CD4-positive, CD25-positive, alpha-beta regulatory T cell (primary cell): ENCODE results near the gene UPF3B. TPM values are rescaled to one million over a fixed set of nuclear protein-coding genes. Genes with fewer than 3 reads are reported as not detected.
"Not testable (repeated sequence)": the region's sequence is repeated elsewhere in the genome, so short reads cannot be mapped to it uniquely, and the experiment has no call there.

Experiments used
- ATAC-seq, 2 donors: fragments of 150-1000 bp; cut with Tn5 transposase; one replicate each; pipeline ENCODE4 v1.10.0; 2021; ENCODE audit warnings: low read depth in 2 of 2, moderate number of reproducible peaks in 2 of 2, moderate library complexity in 1 of 2
- DNase-seq, 3 donors: peaks; one replicate each; pipeline versions ENCODE4 v3.0.0 to v3.0.0-alpha.2; 2012 to 2022; ENCODE audit warnings: mixed read lengths in 1 of 3
- H3K27ac ChIP-seq: one replicate; pipeline ENCODE4 v1.7.0; 2013; ENCODE audit warnings: mild to moderate bottlenecking, low read length; ENCODE audit not compliant: insufficient read depth, poor library complexity, severe bottlenecking
- H3K27me3 ChIP-seq: one replicate; pipeline ENCODE4 v1.7.0; 2013; ENCODE audit warnings: low read length; ENCODE audit not compliant: control insufficient read depth, insufficient read depth
- H3K36me3 ChIP-seq: one replicate; pipeline ENCODE4 v1.7.0; 2013; ENCODE audit warnings: mild to moderate bottlenecking, low read length, moderate library complexity; ENCODE audit not compliant: control insufficient read depth, insufficient read depth
- H3K4me1 ChIP-seq: 2 replicates; pipeline ENCODE4 v1.7.0; 2013; ENCODE audit warnings: mild to moderate bottlenecking, low read length; ENCODE audit not compliant: insufficient read depth, control insufficient read depth, poor library complexity, severe bottlenecking
- H3K4me3 ChIP-seq: one replicate; pipeline ENCODE4 v1.7.0; 2013; ENCODE audit warnings: low read depth, mild to moderate bottlenecking, low read length, moderate library complexity
- H3K9me3 ChIP-seq, 2 experiments: 1 replicate in 1 of 2; 2 replicates in 1 of 2; pipeline ENCODE4 v1.7.0; 2013; ENCODE audit warnings: low read length in 2 of 2, mild to moderate bottlenecking in 1 of 2, moderate library complexity in 1 of 2; ENCODE audit not compliant: control insufficient read depth in 2 of 2
- H3K27ac Mint-ChIP-seq, 3 donors: one replicate each; pipeline ENCODE4 v1.8.0; 2020 to 2022; ENCODE audit warnings: mild to moderate bottlenecking in 3 of 3, mixed read lengths in 3 of 3, moderate library complexity in 2 of 3
- H3K27me3 Mint-ChIP-seq: one replicate; pipeline ENCODE4 v1.8.0; 2022; ENCODE audit warnings: mild to moderate bottlenecking, mixed read lengths
- H3K36me3 Mint-ChIP-seq: one replicate; pipeline ENCODE4 v1.8.0; 2020; ENCODE audit warnings: mixed read lengths
- H3K4me1 Mint-ChIP-seq, 4 donors: one replicate each; pipeline ENCODE4 v1.8.0; 2020 to 2022; ENCODE audit warnings: mixed read lengths in 4 of 4, mild to moderate bottlenecking in 1 of 4
- H3K4me3 Mint-ChIP-seq, 4 donors: one replicate each; pipeline ENCODE4 v1.8.0; 2020 to 2022; ENCODE audit warnings: mild to moderate bottlenecking in 4 of 4, mixed read lengths in 4 of 4, moderate library complexity in 3 of 4
- H3K9me3 Mint-ChIP-seq, 7 donors: one replicate each; pipeline ENCODE4 v1.8.0; 2020 to 2022; ENCODE audit warnings: mixed read lengths in 7 of 7, mild to moderate bottlenecking in 3 of 7, moderate library complexity in 2 of 7
- polyA plus RNA-seq, 4 donors: library from polyadenylated mRNA; unstranded; fragments of 300-500 nt; fragmentation: Illumina TruSeq; gene quantifications; one replicate each; pipeline ENCODE4 v1.2.3, GENCODE V29; 2021
- total RNA-seq: library from RNA; stranded (reverse); gene quantifications from one replicate; pipeline ENCODE4 v1.2.3, GENCODE V29; 2022

Gene UPF3B
- total and polyA plus RNA-seq, 5 donors from 2014 or later, result 2.9 to 10.5 (median 4.0) TPM

DNA sequence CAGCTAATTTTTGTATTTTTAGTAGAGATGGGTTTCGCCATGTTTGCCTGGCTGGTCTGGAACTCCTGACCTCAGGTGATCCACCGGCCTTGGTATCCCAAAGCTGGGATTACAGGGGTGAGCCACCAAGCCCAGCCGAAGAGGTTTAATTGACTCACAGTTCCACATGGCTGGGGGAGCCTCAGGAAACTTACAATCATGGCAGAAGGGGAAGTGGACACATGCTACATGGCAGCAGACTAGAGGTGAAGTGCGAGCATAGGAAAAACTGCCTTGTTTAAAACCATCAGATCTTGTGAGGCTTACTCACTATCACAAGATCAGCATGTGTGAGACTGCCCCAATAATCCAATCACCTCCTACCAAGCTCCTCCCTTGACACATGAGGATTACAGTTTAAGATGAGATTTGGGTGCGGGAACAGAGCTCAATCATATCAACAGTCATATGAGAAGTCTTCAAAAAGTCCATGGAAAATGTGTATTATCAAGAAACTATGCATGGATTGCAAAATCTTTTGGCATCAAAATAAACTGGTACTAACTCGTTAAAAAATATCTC lies 35.6 kb downstream of the UPF3B start:
- peaks cover 2 to 16% (median 7%) of the 10 kb centered on the region in 4 donors for H3K4me1 Mint-ChIP-seq
- no peaks in the 10 kb centered on the region for H3K27me3 Mint-ChIP-seq
- no peak for ATAC-seq
- Histone ChIP-seq H3K27ac (no peak overlapping the region), H3K4me3 (no peak overlapping the region), H3K36me3 (no peaks in the 10 kb centered on the region), H3K4me1 (peaks cover 4% of the 10 kb centered on the region), H3K27me3 (no peaks in the 10 kb centered on the region), H3K9me3 (no peaks in the 10 kb centered on the region)
- no peak overlapping the region for H3K27ac Mint-ChIP-seq
- H3K4me3 Mint-ChIP-seq, result no peak overlapping the region
- no peak for DNase-seq
- no peaks in the 10 kb centered on the region for H3K36me3 Mint-ChIP-seq
- peaks cover 0 to 2% (median 0%) of the 10 kb centered on the region in 7 donors for H3K9me3 Mint-ChIP-seq

DNA sequence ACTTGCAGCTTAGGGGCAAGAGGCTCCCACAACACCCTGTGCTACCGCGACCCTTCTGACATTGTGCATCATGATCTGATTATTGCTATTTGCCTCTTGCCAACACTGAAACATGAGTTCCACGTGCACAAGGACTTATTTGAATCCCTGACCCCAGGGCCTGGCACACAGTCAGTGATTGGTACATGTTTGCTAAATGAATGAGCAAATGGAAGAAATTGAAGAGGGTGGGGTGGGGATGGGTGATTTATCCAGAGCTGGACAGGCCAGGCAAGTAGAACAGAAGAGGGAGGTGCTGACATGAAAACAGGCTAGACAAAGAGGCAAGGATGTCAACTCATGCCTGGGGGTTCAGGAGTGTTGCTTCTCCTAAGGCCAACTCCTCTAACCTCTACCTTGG lies 36.5 kb downstream of the UPF3B start:
- H3K27me3 Mint-ChIP-seq, result no peaks in the 10 kb centered on the region
- H3K27ac Mint-ChIP-seq, result no peak overlapping the region
- H3K27ac ChIP-seq, result no peak overlapping the region
- peaks cover 4% of the 10 kb centered on the region for H3K4me1 ChIP-seq
- H3K9me3 Mint-ChIP-seq, result peaks cover 0 to 2% (median 0%) of the 10 kb centered on the region in 7 donors
- H3K36me3 Mint-ChIP-seq, result no peaks in the 10 kb centered on the region
- peaks cover 0 to 7% (median 0%) of the 10 kb centered on the region in 4 donors for H3K4me1 Mint-ChIP-seq
- no peak overlapping the region for H3K4me3 Mint-ChIP-seq
- no peaks in the 10 kb centered on the region for H3K9me3 ChIP-seq
- H3K27me3 ChIP-seq, result no peaks in the 10 kb centered on the region
- no peak overlapping the region for H3K4me3 ChIP-seq
- ATAC-seq (no peak), DNase-seq (no peak)
- no peaks in the 10 kb centered on the region for H3K36me3 ChIP-seq

- Histone ChIP-seq H3K4me1 (no peaks in the 10 kb centered on the region), H3K27me3 (no peaks in the 10 kb centered on the region), H3K4me3 (no peak overlapping the region), H3K36me3 (no peaks in the 10 kb centered on the region), H3K27ac (no peak overlapping the region), H3K9me3 (no peaks in the 10 kb centered on the region)
- no peak for DNase-seq
- Mint-ChIP-seq H3K36me3 (no peaks in the 10 kb centered on the region), H3K27me3 (no peaks in the 10 kb centered on the region), H3K4me3 (no peak overlapping the region), H3K27ac (no peak overlapping the region), H3K9me3 (peaks cover 0 to 2% (median 0%) of the 10 kb centered on the region in 7 donors), H3K4me1 (no peaks in the 10 kb centered on the region)
- no peak for ATAC-seq
Observed at GRCh38 chrX:119809185-119809666, 43.5 kb downstream of the UPF3B start.

- H3K27me3 Mint-ChIP-seq, H3K9me3 Mint-ChIP-seq, H3K9me3 ChIP-seq, H3K36me3 ChIP-seq, ATAC-seq, H3K27ac ChIP-seq, H3K27ac Mint-ChIP-seq, DNase-seq, H3K4me1 ChIP-seq, H3K4me3 ChIP-seq, H3K4me3 Mint-ChIP-seq, H3K4me1 Mint-ChIP-seq, H3K27me3 ChIP-seq, H3K36me3 Mint-ChIP-seq: not testable (repeated sequence)
Observed at GRCh38 chrX:119808461-119808860, 44.3 kb downstream of the UPF3B start.

- H3K27ac ChIP-seq, result no peak overlapping the region
- H3K27me3 ChIP-seq, result no peaks in the 10 kb centered on the region
- DNase-seq (no peak), ATAC-seq (no peak)
- H3K4me3 Mint-ChIP-seq, result no peak overlapping the region
- H3K4me1 Mint-ChIP-seq, result no peaks in the 10 kb centered on the region
- no peak overlapping the region for H3K4me3 ChIP-seq
- no peaks in the 10 kb centered on the region for H3K36me3 Mint-ChIP-seq
- H3K4me1 ChIP-seq, result no peaks in the 10 kb centered on the region
- H3K27me3 Mint-ChIP-seq, result no peaks in the 10 kb centered on the region
- no peak overlapping the region for H3K27ac Mint-ChIP-seq
- H3K36me3 ChIP-seq, result no peaks in the 10 kb centered on the region
- no peaks in the 10 kb centered on the region for H3K9me3 ChIP-seq
- peaks cover 0 to 2% (median 0%) of the 10 kb centered on the region in 7 donors for H3K9me3 Mint-ChIP-seq
Observed at GRCh38 chrX:119802546-119802945, 50.2 kb downstream of the UPF3B start.

- Histone ChIP-seq H3K36me3 (no peaks in the 10 kb centered on the region), H3K4me3 (no peak overlapping the region), H3K27me3 (no peaks in the 10 kb centered on the region), H3K27ac (no peak overlapping the region), H3K9me3 (no peaks in the 10 kb centered on the region), H3K4me1 (no peaks in the 10 kb centered on the region)
- H3K9me3 Mint-ChIP-seq, result no peaks in the 10 kb centered on the region
- H3K4me3 Mint-ChIP-seq, result no peak overlapping the region
- no peak overlapping the region for H3K27ac Mint-ChIP-seq
- no peaks in the 10 kb centered on the region for H3K36me3 Mint-ChIP-seq
- no peak for DNase-seq
- no peak for ATAC-seq
- H3K4me1 Mint-ChIP-seq, result peaks cover 0 to 2% (median 0%) of the 10 kb centered on the region in 4 donors
- no peaks in the 10 kb centered on the region for H3K27me3 Mint-ChIP-seq
Observed at GRCh38 chrX:119801253-119802221, 51.2 kb downstream of the UPF3B start.

GRCh38 chrX:119791437-119792231 lies 61.1 kb downstream of the UPF3B start, which contains the start of gene RPL39:
RPL39 (minus strand) TSS chrX:119791630; CDS start chrX:119791576, 54 bp downstream.
- Histone ChIP-seq H3K27ac (peak within 1 kb of the TSS; percentile 94), H3K4me3 (peak within 1 kb of the TSS; percentile 89), H3K9me3 (no peaks in the 10 kb centered on the region), H3K27me3 (no peaks in the 10 kb centered on the region), H3K36me3 (peaks cover 20% of the 10 kb centered on the region), H3K4me1 (peaks cover 25% of the 10 kb centered on the region)
- H3K9me3 Mint-ChIP-seq, result no peaks in the 10 kb centered on the region
- H3K4me3 Mint-ChIP-seq, result peak within 1 kb of the TSS; percentile 96 to 100 (median 98)
- ATAC-seq (peak; percentile 94 to 96), DNase-seq (peak; percentile 77 to 91 (median 86))
- peaks cover 13% of the 10 kb centered on the region for H3K36me3 Mint-ChIP-seq
- peaks cover 0 to 43% (median 16%) of the 10 kb centered on the region in 4 donors for H3K4me1 Mint-ChIP-seq
- peak within 1 kb of the TSS; percentile 95 to 98 (median 97) for H3K27ac Mint-ChIP-seq
- H3K27me3 Mint-ChIP-seq, result no peaks in the 10 kb centered on the region
